H1 (cell line): ENCODE data around the gene EFCAB6. TPM values are rescaled to one million over a fixed set of nuclear protein-coding genes. Genes with fewer than 3 reads are reported as not detected.

Experiments
- CTCF ChIA-PET: fragments of 300-600 bp; sonication (Branson Sonifier 250); formaldehyde crosslinking; loops from one replicate; lab custom pipeline; 2021; ENCODE audit not compliant: partially characterized antibody; lab: Charles Lee
- POLR2A ChIA-PET: fragments of 300-600 bp; sonication (Branson Sonifier 250); formaldehyde crosslinking; loops from one replicate; lab custom pipeline; 2021; ENCODE audit warnings: inconsistent platforms; ENCODE audit not compliant: partially characterized antibody; lab: Charles Lee
- DNase-seq, 2 experiments: peaks; one replicate each; pipeline versions ENCODE4 v3.0.0 to v3.0.0-alpha.2; 2010 to 2022; ENCODE audit warnings: low spot score in 2 of 2, low read depth in 1 of 2, mixed read lengths in 1 of 2
- FAIRE-seq: peaks from 2 replicates; lab custom pipeline; 2011; peaks lifted over from hg19 to GRCh38; lab: Jason Lieb, UNC
- H2AFZ ChIP-seq: 2 replicates; pipeline ENCODE4 v1.8.1; 2012; ENCODE audit warnings: low read length, inconsistent platforms
- H2AK5ac ChIP-seq: 2 replicates; pipeline ENCODE4 v1.6.1; 2013; ENCODE audit warnings: low read depth, low read length
- H2BK120ac ChIP-seq: replicated peaks from 2 replicates; pipeline ENCODE3; 2013; ENCODE audit warnings: low read depth, low read length, inconsistent platforms
- H2BK12ac ChIP-seq: 2 replicates; pipeline ENCODE4 v1.6.1; 2013; ENCODE audit warnings: low read depth, low read length
- H2BK15ac ChIP-seq: 2 replicates; pipeline ENCODE4 v1.6.1; 2013; ENCODE audit warnings: low read length
- H2BK20ac ChIP-seq: 2 replicates; pipeline ENCODE4 v1.6.1; 2013; ENCODE audit warnings: low read length
- H2BK5ac ChIP-seq: 2 replicates; pipeline ENCODE4 v1.6.1; 2013; ENCODE audit warnings: low read depth, low read length
- H3K14ac ChIP-seq: 2 replicates; pipeline ENCODE4 v1.6.1; 2013; ENCODE audit warnings: inconsistent platforms; ENCODE audit not compliant: insufficient read length
- H3K18ac ChIP-seq: 2 replicates; pipeline ENCODE4 v1.6.1; 2013; ENCODE audit warnings: low read length; ENCODE audit errors: extremely low read depth
- H3K23ac ChIP-seq: 2 replicates; pipeline ENCODE4 v1.6.1; 2013; ENCODE audit warnings: inconsistent platforms; ENCODE audit not compliant: insufficient read length
- H3K23me2 ChIP-seq: 2 replicates; pipeline ENCODE4 v1.6.1; 2013; ENCODE audit warnings: low read depth, low read length
- H3K27ac ChIP-seq: 2 replicates; pipeline ENCODE4 v1.6.1; 2011; ENCODE audit warnings: low read depth, low read length, inconsistent platforms
- H3K27me3 ChIP-seq, 4 experiments: replicated peaks in 1 of 4; 1 replicate in 1 of 4; 2 replicates in 3 of 4; pipeline versions ENCODE4 v1.6.1 to v1.8.1; 2011 to 2013; ENCODE audit warnings: low read length in 3 of 4, mild to moderate bottlenecking in 3 of 4, inconsistent platforms in 2 of 4, mixed read lengths in 2 of 4, moderate library complexity in 1 of 4; ENCODE audit not compliant: control insufficient read depth in 3 of 4, insufficient read depth in 3 of 4; ENCODE audit errors: extremely low read depth in 1 of 4
- H3K36me3 ChIP-seq, 4 experiments: 2 replicates each; pipeline versions ENCODE4 v1.6.1 to v1.8.1; 2011 to 2013; ENCODE audit warnings: mild to moderate bottlenecking in 4 of 4, low read length in 3 of 4, moderate library complexity in 2 of 4, control low read depth in 1 of 4, inconsistent platforms in 1 of 4; ENCODE audit not compliant: insufficient read depth in 4 of 4, control insufficient read depth in 2 of 4
- H3K4ac ChIP-seq: replicated peaks from 2 replicates; pipeline ENCODE3; 2013; ENCODE audit warnings: low read length, low read depth, mixed read lengths, inconsistent platforms; ENCODE audit not compliant: insufficient read length
- H3K4me1 ChIP-seq, 4 experiments: replicated peaks in 1 of 4; 1 replicate in 1 of 4; 2 replicates in 3 of 4; pipeline versions ENCODE4 v1.6.1 to v1.8.1; 2011 to 2013; ENCODE audit warnings: low read length in 3 of 4, inconsistent platforms in 2 of 4, mixed read lengths in 1 of 4; ENCODE audit not compliant: insufficient read depth in 4 of 4, control insufficient read depth in 3 of 4
- H3K4me2 ChIP-seq, 2 experiments: 2 replicates each; pipeline versions ENCODE4 v1.6.1 to v1.8.1; 2011 to 2013; ENCODE audit warnings: low read depth in 2 of 2, low read length in 2 of 2, control low read depth in 1 of 2, inconsistent platforms in 1 of 2, mild to moderate bottlenecking in 1 of 2; ENCODE audit not compliant: insufficient read depth in 1 of 2
- H3K4me3 ChIP-seq, 4 experiments: fragments of 200-600, 300-600 bp in 1 of 4; sonication (generic), shearing (Covaris generic), sonication (Bioruptor Twin) in 1 of 4; 2 replicates each; pipeline versions ENCODE4 v1.5.1 to v1.8.1; 2011 to 2016; ENCODE audit warnings: low read length in 4 of 4, low read depth in 3 of 4, control low read depth in 2 of 4, inconsistent platforms in 2 of 4, mild to moderate bottlenecking in 2 of 4, mixed read lengths in 1 of 4, moderate library complexity in 1 of 4; ENCODE audit not compliant: insufficient read depth in 2 of 4; ENCODE audit errors: extremely low read depth in 1 of 4
- H3K56ac ChIP-seq: replicated peaks from 2 replicates; pipeline ENCODE3; 2013; ENCODE audit warnings: low read depth, mild to moderate bottlenecking, mixed read lengths, low read length, inconsistent platforms; ENCODE audit not compliant: insufficient read length
- H3K79me1 ChIP-seq: 2 replicates; pipeline ENCODE4 v1.6.1; 2013; ENCODE audit warnings: low read depth, low read length, control low read depth
- H3K79me2 ChIP-seq, 2 experiments: 2 replicates each; pipeline versions ENCODE4 v1.6.1 to v1.8.1; 2012 to 2013; ENCODE audit warnings: low read length in 2 of 2, mild to moderate bottlenecking in 2 of 2, inconsistent platforms in 1 of 2; ENCODE audit not compliant: insufficient read depth in 2 of 2, control insufficient read depth in 1 of 2
- H3K9ac ChIP-seq, 4 experiments: replicated peaks in 1 of 4; 1 replicate in 1 of 4; 2 replicates in 3 of 4; pipeline versions ENCODE4 v1.6.1 to v1.8.1; 2011 to 2013; ENCODE audit warnings: low read depth in 3 of 4, low read length in 3 of 4, control low read depth in 2 of 4, mild to moderate bottlenecking in 2 of 4, moderate library complexity in 2 of 4, inconsistent platforms in 1 of 4; ENCODE audit errors: extremely low read depth in 1 of 4
- H3K9me3 ChIP-seq, 2 experiments: 2 replicates each; pipeline versions ENCODE4 v1.6.1 to v1.8.1; 2012 to 2013; ENCODE audit warnings: mild to moderate bottlenecking in 2 of 2, moderate library complexity in 2 of 2, control low read depth in 1 of 2, inconsistent platforms in 1 of 2, low read depth in 1 of 2, low read length in 1 of 2, mixed read lengths in 1 of 2; ENCODE audit not compliant: insufficient read depth in 2 of 2
- H4K20me1 ChIP-seq, 2 experiments: replicated peaks in 1 of 2; 2 replicates each; pipeline versions ENCODE3 to v1.8.1; 2011 to 2013; ENCODE audit warnings: inconsistent platforms in 2 of 2, low read length in 2 of 2, mild to moderate bottlenecking in 1 of 2; ENCODE audit not compliant: insufficient read depth in 2 of 2, control insufficient read depth in 1 of 2
- H4K5ac ChIP-seq: 2 replicates; pipeline ENCODE4 v1.6.1; 2013; ENCODE audit warnings: low read length, low read depth, mixed read lengths, inconsistent platforms; ENCODE audit not compliant: insufficient read length
- H4K8ac ChIP-seq: 2 replicates; pipeline ENCODE4 v1.8.0; 2013; ENCODE audit warnings: mild to moderate bottlenecking, moderate library complexity, low read length, inconsistent platforms; ENCODE audit not compliant: insufficient read depth; ENCODE audit errors: extremely low read depth
- H4K91ac ChIP-seq: replicated peaks from 2 replicates; pipeline ENCODE3; 2013; ENCODE audit warnings: low read length, mixed read lengths, inconsistent platforms; ENCODE audit not compliant: insufficient read length
- FOSL1 ChIP-seq: IDR thresholded peaks from 2 replicates; pipeline ENCODE4 v1.6.1; 2011; ENCODE audit warnings: mild to moderate bottlenecking, low read depth, low read length, moderate library complexity; ENCODE audit not compliant: insufficient read depth
- GTF2F1 ChIP-seq: IDR thresholded peaks from 2 replicates; pipeline ENCODE4 v1.6.1; 2012; ENCODE audit warnings: low read depth, low read length, improper control_type of control experiment, borderline replicate concordance
- YY1 ChIP-seq: IDR thresholded peaks from 2 replicates; pipeline ENCODE4 v1.6.1; 2011; ENCODE audit warnings: low read depth, mild to moderate bottlenecking, low read length
- WGBS, 2 experiments: shearing (Covaris generic) in 1 of 2; methylation state at CpG; one replicate each; pipeline versions ENCODE4 v1.1.6 to v1.1.7; 2013 to 2015; ENCODE audit warnings: low lambda C conversion rate in 2 of 2, mixed read lengths in 2 of 2, inconsistent platforms in 1 of 2, low coverage in 1 of 2, missing lambda C conversion rate in 1 of 2; ENCODE audit not compliant: insufficient replicate concordance in 2 of 2, insufficient coverage in 1 of 2, insufficient read length in 1 of 2; ENCODE audit errors: extremely low coverage in 1 of 2, missing lambda C conversion rate in 1 of 2; 5-methylcytosine and 5-hydroxymethylcytosine counted together
- polyA plus RNA-seq, 7 experiments: library from polyadenylated mRNA; depleted of rRNA in 3 of 7; stranded (reverse) in 5 of 7; unstranded in 2 of 7; fragments of >200 nt in 5 of 7; fragments of 200-250 nt in 2 of 7; gene quantifications; 1 replicate in 5 of 7; 2 replicates in 1 of 7; 4 replicates in 1 of 7; pipeline versions ENCODE4 v1.2.1 to v1.2.3, GENCODE V29; 2011 to 2013; ENCODE audit warnings: missing spikeins in 2 of 7, mixed read lengths in 2 of 7
- total RNA-seq: library from RNA; stranded (reverse); fragmentation: NEBNext Ultra II Directional; extraction: Animal tissue kit (Norgen Biotek cat#: 25700); gene quantifications from 2 replicates; pipeline ENCODE4 v1.2.1, GENCODE V29; 2021
- TF ChIP-seq, protein P1 (sequence below): IDR thresholded peaks from 2 replicates; pipeline ENCODE4 v1.6.1; 2011; ENCODE audit warnings: low read length, improper control_type of control experiment

The EFCAB6 gene
- total and polyA plus RNA-seq, 2 of the 8 experiments (the other 6 are each of a cell fraction or from before 2014, with no cell fraction given), result 0.32 to 1.7 TPM

DNA sequence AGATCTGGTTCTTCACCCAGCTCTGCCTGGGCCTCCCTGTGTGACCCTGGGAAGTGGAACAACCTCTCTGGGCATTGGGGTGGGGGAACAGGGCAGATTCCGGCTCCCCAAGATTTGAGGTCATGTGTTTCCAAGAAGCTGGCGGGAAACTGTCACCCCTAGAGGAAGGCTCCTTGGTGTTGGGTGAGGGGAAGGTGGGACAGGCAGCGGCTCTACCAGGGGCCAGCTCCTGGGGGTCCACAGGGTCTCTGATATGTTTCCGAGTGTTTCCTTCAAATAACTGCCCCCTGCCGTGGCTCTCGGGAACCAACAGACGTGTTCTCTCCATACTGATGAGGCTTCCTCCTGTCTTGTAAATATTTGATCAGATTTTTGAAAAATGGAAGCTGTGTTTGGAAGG is 321.8 kb downstream of the EFCAB6 start:
- Histone ChIP-seq H3K27me3 (no peaks in the 10 kb centered on the region), H3K14ac (no peak overlapping the region), H2BK15ac (no peak overlapping the region), H3K9me3 (peaks cover 6 to 7% of the 10 kb centered on the region in 2 experiments; a peak in 1 of 4 replicates), H2AK5ac (no peak overlapping the region), H3K18ac (no peak overlapping the region), H4K91ac (no peak overlapping the region), H3K27ac (no peak overlapping the region), H3K9ac (no peak overlapping the region), H2AFZ (no peak overlapping the region), H3K23ac (no peak overlapping the region), H4K5ac (no peak overlapping the region), H4K20me1 (peaks cover 0 to 6% of the 10 kb centered on the region in 2 experiments), H3K4me1 (no peaks in the 10 kb centered on the region; a peak in 1 of 7 replicates), H3K36me3 (no peaks in the 10 kb centered on the region), H3K23me2 (peaks cover 14% of the 10 kb centered on the region; the same call in 1 of the 2 replicates), H2BK5ac (no peak overlapping the region), H2BK20ac (no peak overlapping the region), H3K4me2 (no peak overlapping the region), H3K4me3 (no peak overlapping the region), H3K4ac (no peak overlapping the region), H4K8ac (no peak overlapping the region), H3K79me2 (no peaks in the 10 kb centered on the region), H3K79me1 (no peaks in the 10 kb centered on the region), H2BK120ac (no peak overlapping the region), H3K56ac (no peak overlapping the region), H2BK12ac (no peak overlapping the region)
- TF ChIP-seq YY1 (no peak), GTF2F1 (no peak), FOSL1 (no peak)
- TF ChIP-seq, protein P1, sequence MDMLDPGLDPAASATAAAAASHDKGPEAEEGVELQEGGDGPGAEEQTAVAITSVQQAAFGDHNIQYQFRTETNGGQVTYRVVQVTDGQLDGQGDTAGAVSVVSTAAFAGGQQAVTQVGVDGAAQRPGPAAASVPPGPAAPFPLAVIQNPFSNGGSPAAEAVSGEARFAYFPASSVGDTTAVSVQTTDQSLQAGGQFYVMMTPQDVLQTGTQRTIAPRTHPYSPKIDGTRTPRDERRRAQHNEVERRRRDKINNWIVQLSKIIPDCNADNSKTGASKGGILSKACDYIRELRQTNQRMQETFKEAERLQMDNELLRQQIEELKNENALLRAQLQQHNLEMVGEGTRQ, result no peak
- WGBS, 2 experiments, result 96% methylated on average over 5 of the region's 7 CpGs; no CpG with 5 or more reads in 1 of the 2 experiments
- DNase-seq, result no peak
- FAIRE-seq, result no peak
- POLR2A ChIA-PET, result interaction anchor here (1.0 kb wide), 1 partner anchor 10 kb away, joined by 3 read pairs; no protein-coding TSS in a partner anchor
- CTCF ChIA-PET, result interaction anchor here (0.6 to 1.8 kb wide), 3 partner anchors 12 to 216 kb away, joined by 3 to 5 read pairs (median 5); no protein-coding TSS in a partner anchor
